HG03354 (cell line): ENCODE measurements around the gene MPHOSPH8.
"Not testable (repeated sequence)": the region's sequence is repeated elsewhere in the genome, so short reads cannot be mapped to it uniquely, and the experiment has no call there.

Source experiments
- ATAC-seq: cut with Tn5 transposase; IDR thresholded peaks from one replicate; pipeline ENCODE4 v1.9.1; 2021; ENCODE audit warnings: mild to moderate bottlenecking; ENCODE audit not compliant: unreplicated experiment, poor library complexity, severe bottlenecking

The MPHOSPH8 gene

GRCh38 chr13:19674898-19675297 lies 41.4 kb downstream of the MPHOSPH8 start:
- ATAC-seq = no peak

- ATAC-seq = no peak
These were observed 42.7 kb downstream of the MPHOSPH8 start for GRCh38 chr13:19676168-19676567.

- no peak for ATAC-seq
These were observed 47.3 kb downstream of the MPHOSPH8 start for GRCh38 chr13:19680751-19681150.

GRCh38 chr13:19681517-19681916 lies 48.1 kb downstream of the MPHOSPH8 start:
- ATAC-seq = no peak

- no peak for ATAC-seq
These were observed 51.6 kb downstream of the MPHOSPH8 start for GRCh38 chr13:19685034-19685433.

- ATAC-seq = no peak
These were observed 52.0 kb downstream of the MPHOSPH8 start for GRCh38 chr13:19685437-19685836.

- ATAC-seq = not testable (repeated sequence)
These were observed 58.0 kb downstream of the MPHOSPH8 start for GRCh38 chr13:19691447-19691846.

GRCh38 chr13:19695428-19695827 lies 62.0 kb downstream of the MPHOSPH8 start:
- no peak for ATAC-seq

GRCh38 chr13:19695829-19696228 lies 62.4 kb downstream of the MPHOSPH8 start:
- no peak for ATAC-seq

GRCh38 chr13:19700963-19701362 lies 67.5 kb downstream of the MPHOSPH8 start:
- not testable (repeated sequence) for ATAC-seq

GRCh38 chr13:19701619-19702018 lies 68.2 kb downstream of the MPHOSPH8 start:
- ATAC-seq = not testable (repeated sequence)

GRCh38 chr13:19704256-19704655 lies 70.8 kb downstream of the MPHOSPH8 start:
- not testable (repeated sequence) for ATAC-seq

- ATAC-seq = not testable (repeated sequence)
These were observed 75.6 kb downstream of the MPHOSPH8 start for GRCh38 chr13:19709039-19709438.

- ATAC-seq = not testable (repeated sequence)
These were observed 76.3 kb downstream of the MPHOSPH8 start for GRCh38 chr13:19709782-19710181.

- ATAC-seq = no peak
These were observed 79.9 kb downstream of the MPHOSPH8 start for GRCh38 chr13:19713186-19713965.

GRCh38 chr13:19720039-19720438 lies 86.6 kb downstream of the MPHOSPH8 start:
- no peak for ATAC-seq
